ENCODE data around the gene STPG2.

DNA sequence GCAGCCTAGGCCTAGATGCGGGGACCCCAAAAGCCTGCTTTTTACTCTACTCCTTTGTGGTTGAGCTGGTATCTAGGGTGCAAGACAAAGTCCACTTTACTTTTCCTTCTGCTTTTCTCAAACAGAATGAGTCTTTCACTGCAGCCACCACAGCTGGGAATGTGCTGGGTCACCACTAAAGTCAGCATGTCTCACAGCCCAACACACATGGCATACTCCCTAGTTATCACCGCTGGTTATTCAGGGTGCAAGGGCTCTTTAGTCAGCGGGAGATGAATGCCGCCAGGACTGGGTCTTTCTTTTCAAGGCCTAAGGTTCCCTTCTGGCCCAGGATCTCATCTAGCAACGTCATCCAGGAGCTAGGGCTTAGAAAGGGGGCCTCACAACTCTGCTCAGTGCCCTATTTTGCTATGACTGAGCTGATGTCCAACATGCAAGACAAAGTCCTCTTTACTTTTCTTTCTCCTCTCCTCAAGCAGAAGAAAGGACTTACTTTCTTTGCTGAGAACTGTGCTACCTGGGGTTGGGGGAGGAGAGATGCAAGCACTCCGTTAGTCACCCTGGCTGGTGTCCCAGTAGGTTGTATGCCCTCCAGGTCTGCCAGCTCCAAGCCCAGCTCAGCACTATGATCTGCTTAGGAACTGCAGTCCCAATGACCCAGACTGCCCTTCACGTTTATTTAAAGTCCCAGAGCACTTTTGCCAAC is 22.9 kb upstream of the STPG2 start:
- TF ChIP-seq, protein P1, sequence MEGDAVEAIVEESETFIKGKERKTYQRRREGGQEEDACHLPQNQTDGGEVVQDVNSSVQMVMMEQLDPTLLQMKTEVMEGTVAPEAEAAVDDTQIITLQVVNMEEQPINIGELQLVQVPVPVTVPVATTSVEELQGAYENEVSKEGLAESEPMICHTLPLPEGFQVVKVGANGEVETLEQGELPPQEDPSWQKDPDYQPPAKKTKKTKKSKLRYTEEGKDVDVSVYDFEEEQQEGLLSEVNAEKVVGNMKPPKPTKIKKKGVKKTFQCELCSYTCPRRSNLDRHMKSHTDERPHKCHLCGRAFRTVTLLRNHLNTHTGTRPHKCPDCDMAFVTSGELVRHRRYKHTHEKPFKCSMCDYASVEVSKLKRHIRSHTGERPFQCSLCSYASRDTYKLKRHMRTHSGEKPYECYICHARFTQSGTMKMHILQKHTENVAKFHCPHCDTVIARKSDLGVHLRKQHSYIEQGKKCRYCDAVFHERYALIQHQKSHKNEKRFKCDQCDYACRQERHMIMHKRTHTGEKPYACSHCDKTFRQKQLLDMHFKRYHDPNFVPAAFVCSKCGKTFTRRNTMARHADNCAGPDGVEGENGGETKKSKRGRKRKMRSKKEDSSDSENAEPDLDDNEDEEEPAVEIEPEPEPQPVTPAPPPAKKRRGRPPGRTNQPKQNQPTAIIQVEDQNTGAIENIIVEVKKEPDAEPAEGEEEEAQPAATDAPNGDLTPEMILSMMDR (IDR thresholded peaks at IDR 0.05): no peak
- TF ChIP-seq POLR2A (IDR thresholded peaks at IDR 0.05): no peak
